Loucy (cell line): ENCODE measurements around the gene IDH3G.

Experiments used
- EZH2phosphoT487 ChIP-seq: fragments of 200-600 bp; IDR thresholded peaks from 2 replicates; pipeline ENCODE4 v1.6.1; 2018; ENCODE audit warnings: antibody characterized with exemption, mild to moderate bottlenecking, moderate library complexity, borderline replicate concordance
- TF ChIP-seq, protein P1 (sequence below): fragments of 200-600 bp; sonication (generic); conservative IDR thresholded peaks from 2 replicates; pipeline ENCODE4 v1.5.1; 2014; ENCODE audit warnings: mild to moderate bottlenecking, antibody characterized with exemption, low read length

- TF ChIP-seq, protein P1, sequence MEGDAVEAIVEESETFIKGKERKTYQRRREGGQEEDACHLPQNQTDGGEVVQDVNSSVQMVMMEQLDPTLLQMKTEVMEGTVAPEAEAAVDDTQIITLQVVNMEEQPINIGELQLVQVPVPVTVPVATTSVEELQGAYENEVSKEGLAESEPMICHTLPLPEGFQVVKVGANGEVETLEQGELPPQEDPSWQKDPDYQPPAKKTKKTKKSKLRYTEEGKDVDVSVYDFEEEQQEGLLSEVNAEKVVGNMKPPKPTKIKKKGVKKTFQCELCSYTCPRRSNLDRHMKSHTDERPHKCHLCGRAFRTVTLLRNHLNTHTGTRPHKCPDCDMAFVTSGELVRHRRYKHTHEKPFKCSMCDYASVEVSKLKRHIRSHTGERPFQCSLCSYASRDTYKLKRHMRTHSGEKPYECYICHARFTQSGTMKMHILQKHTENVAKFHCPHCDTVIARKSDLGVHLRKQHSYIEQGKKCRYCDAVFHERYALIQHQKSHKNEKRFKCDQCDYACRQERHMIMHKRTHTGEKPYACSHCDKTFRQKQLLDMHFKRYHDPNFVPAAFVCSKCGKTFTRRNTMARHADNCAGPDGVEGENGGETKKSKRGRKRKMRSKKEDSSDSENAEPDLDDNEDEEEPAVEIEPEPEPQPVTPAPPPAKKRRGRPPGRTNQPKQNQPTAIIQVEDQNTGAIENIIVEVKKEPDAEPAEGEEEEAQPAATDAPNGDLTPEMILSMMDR: no peak
- TF ChIP-seq EZH2phosphoT487: no peak
These were observed 4.5 kb downstream of the IDH3G start for GRCh38 chrX:153789654-153790053.
